IPS-11a (cell line): Measurements from ENCODE around the gene NRCAM.
"Not testable (repeated sequence)": the region's sequence is repeated elsewhere in the genome, so short reads cannot be mapped to it uniquely, and the experiment has no call there.

Source experiments
- H3K4me3 ChIP-seq: one replicate; pipeline ENCODE4 v1.5.1; 2013; ENCODE audit warnings: low read depth, low read length, control low read depth

NRCAM gene

DNA sequence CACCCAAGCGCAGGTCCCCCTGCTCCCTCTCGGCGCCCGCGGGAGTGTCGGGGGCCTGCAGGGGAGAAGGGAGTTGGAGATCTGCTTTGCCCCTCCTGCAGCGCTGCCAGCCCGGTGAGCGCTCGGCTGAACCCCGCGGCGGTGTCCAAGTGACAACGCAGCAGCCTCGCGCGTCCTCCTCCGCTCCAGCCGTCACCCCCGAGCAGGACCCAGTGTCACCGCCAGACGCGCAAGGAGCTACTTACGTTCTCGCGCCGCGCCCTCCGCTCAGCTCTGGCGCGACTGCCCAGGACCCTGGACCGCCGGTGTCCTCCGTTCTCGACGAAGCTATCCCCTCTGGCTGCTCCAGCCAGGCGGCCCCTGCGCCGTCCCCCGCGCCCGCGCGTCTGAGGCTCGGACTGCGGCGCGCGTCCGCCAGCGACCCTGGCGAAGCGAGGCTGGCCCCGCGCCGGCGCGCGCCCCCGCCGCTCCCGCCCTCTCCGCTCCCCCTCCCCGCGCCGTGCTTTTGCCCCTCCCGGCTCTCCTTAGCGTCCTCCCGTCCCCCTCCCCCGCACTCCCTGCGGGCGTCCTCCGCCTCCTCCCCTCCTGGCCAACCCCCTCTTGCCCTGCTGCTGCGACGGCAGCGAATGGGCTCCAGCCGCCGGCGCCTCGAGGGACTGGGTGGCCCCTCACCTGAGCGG, at the start of gene NRCAM:
Gene NRCAM, minus strand, starts transcription at position 439 of the 680 bp plus-strand sequence. CDS start 216,372 bp downstream, outside the sequence.
- H3K4me3 ChIP-seq = peak within 1 kb of the TSS; percentile 69

DNA sequence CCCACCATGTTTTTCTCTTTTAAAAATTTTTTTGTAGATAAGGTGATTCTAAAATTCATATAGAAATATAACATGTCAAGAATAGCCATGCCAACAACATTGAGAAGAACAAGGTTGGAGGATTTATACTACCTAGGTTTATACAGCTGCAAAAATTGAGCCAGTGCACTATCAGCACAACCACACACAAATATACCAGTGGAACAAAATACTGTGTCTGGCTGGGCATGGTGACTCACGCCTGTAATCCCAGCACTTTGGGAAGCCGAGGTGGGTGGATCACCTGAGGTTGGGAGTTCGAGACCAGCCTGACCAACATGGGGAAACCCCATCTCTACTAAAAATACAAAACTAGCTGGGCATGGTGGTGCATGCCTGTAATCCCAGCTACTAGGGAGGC, 48.3 kb upstream of the NRCAM start:
- H3K4me3 ChIP-seq = not testable (repeated sequence)

DNA sequence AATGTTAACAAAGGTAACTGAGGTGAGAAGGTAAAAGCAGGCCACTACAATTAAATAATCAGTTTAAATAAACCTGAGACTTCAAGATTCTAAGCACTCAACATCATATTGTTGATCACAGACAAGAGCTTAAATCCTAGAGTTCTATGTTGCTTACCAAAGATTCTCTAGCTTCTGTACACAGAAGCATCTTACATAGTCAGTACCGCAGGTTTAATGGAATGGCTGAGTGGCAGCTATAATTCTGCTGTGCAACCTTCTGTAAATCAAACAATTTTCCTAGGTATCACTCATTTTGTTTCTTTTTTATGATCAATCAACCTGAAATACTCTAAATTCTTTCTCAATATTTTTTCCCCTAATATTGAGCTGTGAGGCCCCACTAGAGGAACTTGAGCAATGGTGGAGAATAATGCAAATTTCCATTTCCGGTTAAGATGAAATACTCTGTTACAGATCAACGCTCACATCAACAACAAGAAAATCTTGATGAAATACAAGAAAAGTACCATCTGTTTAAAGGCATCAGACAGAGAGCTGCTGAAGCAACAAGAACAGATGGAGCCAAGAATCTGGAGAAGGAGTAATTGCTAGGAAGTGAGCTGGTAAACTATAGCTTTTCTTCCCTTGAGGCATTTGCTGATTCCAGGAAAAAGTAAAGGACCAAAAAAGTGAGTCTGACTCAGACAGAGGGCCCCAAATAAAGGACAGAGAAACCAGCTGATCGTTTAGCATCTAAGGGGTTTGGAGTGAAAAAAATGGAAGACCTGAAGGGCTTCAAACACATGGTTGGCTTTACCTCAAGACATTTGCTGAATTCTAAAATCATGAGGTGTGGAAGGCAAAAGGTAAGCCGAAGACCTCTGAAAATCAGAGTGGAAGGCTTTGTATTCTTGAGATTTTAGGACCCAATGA, 47.1 kb upstream of the NRCAM start:
- H3K4me3 ChIP-seq = no peak overlapping the region

GRCh38 chr7:108499566-108499965, 43.3 kb upstream of the NRCAM start:
- no peak overlapping the region for H3K4me3 ChIP-seq

GRCh38 chr7:108498481-108498880, 42.2 kb upstream of the NRCAM start:
- no peak overlapping the region for H3K4me3 ChIP-seq

DNA sequence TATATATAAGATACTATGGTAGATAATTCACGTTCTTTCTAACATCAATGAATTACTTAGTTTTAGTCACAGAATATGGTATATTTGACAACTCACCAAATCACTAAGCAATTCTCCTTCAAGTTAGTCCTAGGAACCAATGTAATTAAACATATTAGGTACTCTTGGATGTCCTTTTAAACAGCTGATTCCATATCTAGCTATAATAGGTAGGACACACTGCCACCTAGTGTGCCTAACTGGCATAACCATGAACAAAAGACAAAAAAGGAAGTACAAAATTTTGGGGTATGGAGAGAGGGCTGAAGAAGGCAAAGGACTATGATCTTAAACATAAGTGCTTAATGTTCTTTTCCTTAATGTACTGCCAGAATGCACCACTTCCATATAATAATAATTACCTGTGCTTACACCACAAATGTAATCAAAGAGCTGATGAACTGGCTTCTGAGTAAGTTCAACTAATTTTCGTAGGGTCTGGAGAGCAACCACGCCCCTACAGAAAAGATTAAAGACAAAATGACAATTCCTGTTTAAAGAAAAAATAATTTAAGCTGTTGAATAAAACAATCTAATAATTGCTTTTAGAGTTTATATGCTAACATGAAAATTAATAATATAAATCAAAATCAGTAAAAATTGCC, 41.0 kb upstream of the NRCAM start:
- no peak overlapping the region for H3K4me3 ChIP-seq

- H3K4me3 ChIP-seq = no peak overlapping the region
These were observed 36.5 kb upstream of the NRCAM start for GRCh38 chr7:108492742-108493141.

- no peak overlapping the region for H3K4me3 ChIP-seq
These were observed 32.7 kb upstream of the NRCAM start for GRCh38 chr7:108488768-108489538.

GRCh38 chr7:108487646-108488045, 31.4 kb upstream of the NRCAM start:
- H3K4me3 ChIP-seq = no peak overlapping the region

GRCh38 chr7:108486291-108486966, 30.2 kb upstream of the NRCAM start:
- no peak overlapping the region for H3K4me3 ChIP-seq

DNA sequence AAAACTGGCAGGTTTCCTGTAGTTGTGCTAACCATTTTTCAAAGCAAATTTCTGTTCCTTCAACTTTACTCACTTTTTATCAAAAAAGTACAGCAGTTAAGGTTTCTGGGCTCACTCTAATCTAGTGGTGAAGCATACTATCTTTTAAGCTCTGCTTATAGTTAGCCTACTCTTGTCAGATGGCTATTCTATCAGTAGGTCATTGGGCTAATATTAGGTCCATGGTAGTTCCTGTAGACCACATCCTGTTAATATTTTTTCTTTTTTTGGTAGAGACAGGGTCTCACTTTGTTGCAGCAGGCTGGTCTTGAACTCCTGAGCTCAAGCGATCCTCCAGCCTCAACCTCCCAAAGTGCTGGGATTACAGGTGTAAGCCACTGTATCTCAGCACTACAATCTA, 27.9 kb upstream of the NRCAM start:
- H3K4me3 ChIP-seq = no peak overlapping the region

DNA sequence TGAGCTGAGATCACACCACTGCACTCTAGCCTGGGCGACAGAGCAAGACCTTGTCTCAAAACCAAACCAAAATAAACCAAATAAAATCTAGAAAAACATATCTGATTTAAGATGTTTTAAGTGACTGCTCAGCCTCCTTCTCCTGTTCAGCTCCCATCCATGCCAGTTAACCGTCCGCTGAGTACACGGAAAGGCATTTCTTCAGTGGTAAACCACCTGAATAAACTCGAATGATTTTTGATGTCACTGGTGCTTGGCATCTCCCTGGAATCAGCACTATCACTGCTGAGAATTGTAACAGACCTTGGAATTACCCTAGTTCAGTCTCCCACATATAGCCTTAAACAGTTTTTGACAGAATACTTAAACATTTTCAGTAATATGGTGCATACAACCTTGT, 24.1 kb upstream of the NRCAM start:
- H3K4me3 ChIP-seq = no peak overlapping the region

- H3K4me3 ChIP-seq = no peak overlapping the region
These were observed 23.5 kb upstream of the NRCAM start for GRCh38 chr7:108479751-108480150.

DNA sequence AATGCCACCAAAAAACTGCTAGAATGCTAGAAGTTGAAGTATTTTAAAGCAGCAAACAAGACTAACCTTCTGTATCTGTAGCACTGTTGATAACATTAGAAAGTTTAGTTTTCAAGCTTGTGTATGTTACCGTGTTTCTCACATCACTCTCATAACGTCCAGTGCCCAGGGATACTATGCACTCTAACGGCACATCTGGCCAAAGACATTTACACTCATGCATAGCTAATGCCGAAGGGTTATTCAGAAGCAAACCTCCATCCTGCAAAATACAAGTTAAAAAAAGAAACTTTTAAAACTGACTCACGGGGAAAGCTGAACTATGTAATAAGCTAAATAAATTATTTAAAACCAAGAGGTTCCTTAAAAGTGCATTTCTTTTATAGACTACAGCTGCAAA, 22.9 kb upstream of the NRCAM start:
- H3K4me3 ChIP-seq = no peak overlapping the region

- H3K4me3 ChIP-seq = no peak overlapping the region
These were observed 12.0 kb upstream of the NRCAM start for GRCh38 chr7:108468246-108468645.

- H3K4me3 ChIP-seq = no peak overlapping the region
These were observed 11.2 kb upstream of the NRCAM start for GRCh38 chr7:108467391-108467790.

DNA sequence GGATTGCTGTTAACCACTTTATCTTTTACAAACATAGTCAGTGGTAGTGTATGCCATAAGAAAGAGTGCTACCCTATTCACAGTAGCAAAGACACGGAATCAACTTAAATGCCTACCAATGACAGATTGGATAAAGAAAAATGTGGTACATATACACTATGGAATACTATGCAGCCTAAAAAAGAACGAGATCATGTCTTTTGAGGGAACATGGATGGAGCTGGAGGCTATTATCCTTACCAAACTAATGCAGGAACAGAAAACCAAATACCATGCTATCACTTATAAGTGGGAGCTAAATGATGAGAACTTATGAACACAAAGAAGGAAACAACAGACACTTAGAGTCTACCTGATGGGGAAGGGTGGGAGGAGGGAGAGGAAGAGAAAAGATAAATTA, 10.1 kb upstream of the NRCAM start:
- not testable (repeated sequence) for H3K4me3 ChIP-seq

DNA sequence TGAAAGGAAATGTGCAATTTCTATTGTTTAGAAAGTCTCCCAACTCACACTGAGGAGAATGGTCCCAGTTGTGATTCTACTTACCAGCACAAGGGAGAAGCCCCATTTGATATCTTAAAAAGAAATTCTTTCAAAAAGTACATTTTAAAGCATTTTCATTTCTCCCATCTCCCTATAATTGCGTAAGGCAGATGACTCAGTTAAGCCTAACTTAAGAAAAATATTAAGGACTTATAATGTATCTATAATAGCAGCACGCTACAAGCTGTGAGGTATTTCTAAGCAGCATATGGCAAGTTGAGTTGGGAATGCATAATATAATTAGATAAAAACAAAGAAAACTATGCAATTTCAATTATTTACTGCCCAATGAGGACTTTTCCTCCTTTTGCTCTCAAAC, 8.5 kb upstream of the NRCAM start:
- H3K4me3 ChIP-seq = no peak overlapping the region

- H3K4me3 ChIP-seq = no peak overlapping the region
These were observed 7.4 kb upstream of the NRCAM start for GRCh38 chr7:108463613-108464012.

- H3K4me3 ChIP-seq = no peak overlapping the region
These were observed 5.6 kb upstream of the NRCAM start for GRCh38 chr7:108461840-108462239.
